Measurements from ENCODE around the gene SEZ6L.

- TF ChIP-seq EZH2 (IDR thresholded peaks at IDR 0.05; ENCODE audit: borderline replicate concordance, low read length) (no peak), CTCF (conservative IDR thresholded peaks at IDR 0.05 in 1 of 2, IDR thresholded peaks at IDR 0.05 in 1 of 2; ENCODE audit: extremely low read depth in 1 of 2, insufficient read depth in 1 of 2, low read depth in 1 of 2, low read length in 2 of 2) (no peak)
Measured at GRCh38 chr22:26320447-26320846, 151.2 kb downstream of the SEZ6L start.
